Measurements from ENCODE around the gene WASHC1.
"Not testable (repeated sequence)": the region's sequence is repeated elsewhere in the genome, so short reads cannot be mapped to it uniquely, and the experiment has no call there.

DNA sequence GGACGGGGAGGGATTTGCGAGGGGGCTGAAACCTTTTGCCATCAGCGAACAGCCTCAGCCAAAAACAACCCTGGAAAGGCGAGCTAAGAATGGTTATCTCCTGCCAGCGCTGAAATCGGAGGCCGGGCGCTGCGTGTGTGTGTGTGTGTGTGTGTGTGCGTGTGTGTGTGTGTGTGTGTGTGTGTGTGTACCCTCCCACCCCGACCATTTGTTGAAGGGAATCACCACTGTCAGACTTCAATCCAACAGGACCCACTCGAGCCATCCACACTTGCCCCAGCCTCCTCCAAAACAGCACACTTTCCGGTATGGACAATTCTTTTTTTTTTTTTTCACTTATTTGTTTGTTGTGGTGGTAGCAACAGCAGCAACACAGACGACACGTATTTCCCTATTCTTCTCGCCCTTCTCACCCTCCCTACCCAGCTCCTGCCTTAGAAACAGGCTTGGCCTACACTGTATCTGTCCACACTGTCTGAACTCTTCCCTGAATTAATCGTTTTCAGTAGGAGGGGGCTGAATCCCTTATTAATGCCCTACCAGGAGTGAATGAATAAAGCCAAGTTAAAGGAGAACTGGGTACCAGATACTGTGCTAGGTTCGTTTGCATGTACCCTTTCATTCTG, 44.8 kb upstream of the WASHC1 start:
- TF ChIP-seq, protein P1, sequence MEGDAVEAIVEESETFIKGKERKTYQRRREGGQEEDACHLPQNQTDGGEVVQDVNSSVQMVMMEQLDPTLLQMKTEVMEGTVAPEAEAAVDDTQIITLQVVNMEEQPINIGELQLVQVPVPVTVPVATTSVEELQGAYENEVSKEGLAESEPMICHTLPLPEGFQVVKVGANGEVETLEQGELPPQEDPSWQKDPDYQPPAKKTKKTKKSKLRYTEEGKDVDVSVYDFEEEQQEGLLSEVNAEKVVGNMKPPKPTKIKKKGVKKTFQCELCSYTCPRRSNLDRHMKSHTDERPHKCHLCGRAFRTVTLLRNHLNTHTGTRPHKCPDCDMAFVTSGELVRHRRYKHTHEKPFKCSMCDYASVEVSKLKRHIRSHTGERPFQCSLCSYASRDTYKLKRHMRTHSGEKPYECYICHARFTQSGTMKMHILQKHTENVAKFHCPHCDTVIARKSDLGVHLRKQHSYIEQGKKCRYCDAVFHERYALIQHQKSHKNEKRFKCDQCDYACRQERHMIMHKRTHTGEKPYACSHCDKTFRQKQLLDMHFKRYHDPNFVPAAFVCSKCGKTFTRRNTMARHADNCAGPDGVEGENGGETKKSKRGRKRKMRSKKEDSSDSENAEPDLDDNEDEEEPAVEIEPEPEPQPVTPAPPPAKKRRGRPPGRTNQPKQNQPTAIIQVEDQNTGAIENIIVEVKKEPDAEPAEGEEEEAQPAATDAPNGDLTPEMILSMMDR (IDR thresholded peaks at IDR 0.05) = not testable (repeated sequence)
- not testable (repeated sequence) for TF ChIP-seq POLR2A (IDR thresholded peaks at IDR 0.05)

Data from adrenal gland (tissue), 5 donors.